HUES64 (cell line): ENCODE measurements around the gene LLPH.

ENCODE experiments used
- H3K27ac ChIP-seq: 2 replicates; pipeline ENCODE4 v1.7.0; 2013; ENCODE audit warnings: low read depth, low read length, inconsistent platforms
- H3K27me3 ChIP-seq: 2 replicates; pipeline ENCODE4 v1.6.1; 2013; ENCODE audit warnings: mild to moderate bottlenecking, low read length; ENCODE audit not compliant: insufficient read depth
- H3K36me3 ChIP-seq: 2 replicates; pipeline ENCODE4 v1.6.1; 2013; ENCODE audit warnings: mild to moderate bottlenecking, low read length; ENCODE audit not compliant: insufficient read depth
- H3K4me1 ChIP-seq: 2 replicates; pipeline ENCODE4 v1.6.1; 2013; ENCODE audit warnings: mild to moderate bottlenecking, low read length, moderate library complexity; ENCODE audit not compliant: insufficient read depth
- H3K4me3 ChIP-seq: 2 replicates; pipeline ENCODE4 v1.5.1; 2013; ENCODE audit warnings: mild to moderate bottlenecking, low read length, moderate library complexity
- H3K9ac ChIP-seq: 2 replicates; pipeline ENCODE4 v1.6.1; 2013; ENCODE audit warnings: mild to moderate bottlenecking, low read depth, low read length
- H3K9me3 ChIP-seq: 2 replicates; pipeline ENCODE4 v1.6.1; 2013; ENCODE audit warnings: low read depth, low read length; ENCODE audit not compliant: insufficient read depth
- WGBS: fragments of 150-250, 120-280 bp; methylation state at CpG from one replicate; pipeline ENCODE4 v1.1.7; 2013; ENCODE audit warnings: missing lambda C conversion rate; 5-methylcytosine and 5-hydroxymethylcytosine counted together

The LLPH gene

GRCh38 chr12:66118240-66118891 lies 12.2 kb downstream of the LLPH start:
- Histone ChIP-seq H3K4me1 (no peaks in the 10 kb centered on the region), H3K4me3 (no peak overlapping the region), H3K9ac (no peak overlapping the region), H3K27ac (no peak overlapping the region), H3K9me3 (no peaks in the 10 kb centered on the region), H3K27me3 (no peaks in the 10 kb centered on the region), H3K36me3 (peaks cover 24% of the 10 kb centered on the region)
- WGBS, result 98% methylated on average over 4 of the region's 9 CpGs

DNA sequence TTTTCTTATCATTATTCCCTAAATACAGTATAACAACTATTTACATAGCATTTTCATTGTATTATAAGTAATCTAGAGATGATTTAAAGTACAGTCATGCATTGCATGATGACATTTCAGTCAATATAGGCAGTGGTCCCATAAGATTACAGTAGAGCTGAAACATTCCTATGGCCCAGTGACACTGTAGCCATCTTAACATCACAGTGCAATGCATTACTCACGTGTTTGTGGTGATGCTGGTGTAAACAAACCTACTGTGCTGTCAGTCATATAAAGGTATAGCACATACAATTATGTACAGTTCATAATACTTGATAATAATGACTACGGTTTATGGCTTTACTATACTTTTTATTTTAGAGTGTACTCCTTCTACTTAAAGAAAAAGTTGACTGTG lies 13.3 kb downstream of the LLPH start:
- Histone ChIP-seq H3K27ac (no peak overlapping the region), H3K9me3 (no peaks in the 10 kb centered on the region), H3K9ac (no peak overlapping the region), H3K4me1 (peaks cover 4% of the 10 kb centered on the region; the same call in 1 of the 2 replicates), H3K27me3 (no peaks in the 10 kb centered on the region), H3K36me3 (peaks cover 13% of the 10 kb centered on the region), H3K4me3 (no peak overlapping the region)
- WGBS, result 100% methylated on average over 2 of the region's 2 CpGs

- Histone ChIP-seq H3K36me3 (no peaks in the 10 kb centered on the region), H3K9me3 (no peaks in the 10 kb centered on the region), H3K9ac (no peak overlapping the region), H3K4me1 (peaks cover 12% of the 10 kb centered on the region; the same call in 1 of the 2 replicates), H3K4me3 (no peak overlapping the region), H3K27ac (no peak overlapping the region), H3K27me3 (no peaks in the 10 kb centered on the region)
- WGBS, result 89% methylated on average over 4 of the region's 4 CpGs
Measured at GRCh38 chr12:66115071-66115600, 15.4 kb downstream of the LLPH start.

DNA sequence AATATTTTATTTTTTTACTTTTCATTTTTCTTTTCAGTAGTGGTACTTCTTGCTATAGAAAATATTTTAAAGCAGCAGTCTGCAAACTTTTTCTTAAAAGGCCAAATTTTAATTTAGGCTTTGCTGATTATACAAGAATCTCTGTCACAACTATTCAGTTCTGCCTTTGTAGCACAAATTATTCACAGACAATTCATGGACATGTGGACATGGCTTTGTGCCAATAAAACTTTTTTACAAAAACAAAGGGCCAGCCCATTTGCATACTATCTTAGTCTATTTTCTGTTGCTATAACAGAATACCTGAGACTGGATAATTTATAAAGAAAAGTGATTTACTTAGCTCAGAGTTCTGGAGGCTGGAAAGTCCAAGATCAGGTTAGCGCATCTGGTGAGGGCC lies 17.1 kb downstream of the LLPH start:
- no peak overlapping the region for H3K27ac ChIP-seq
- no peak overlapping the region for H3K4me3 ChIP-seq
- H3K4me1 ChIP-seq, result peaks cover 12% of the 10 kb centered on the region
- no peaks in the 10 kb centered on the region for H3K27me3 ChIP-seq
- no peaks in the 10 kb centered on the region for H3K36me3 ChIP-seq
- H3K9me3 ChIP-seq, result no peaks in the 10 kb centered on the region
- WGBS, result 98% methylated on average over 1 of the region's 1 CpG
- no peak overlapping the region for H3K9ac ChIP-seq

- peaks cover 26% of the 10 kb centered on the region for H3K4me1 ChIP-seq
- no peak overlapping the region for H3K27ac ChIP-seq
- no peaks in the 10 kb centered on the region for H3K36me3 ChIP-seq
- no peak overlapping the region for H3K9ac ChIP-seq
- H3K27me3 ChIP-seq, result no peaks in the 10 kb centered on the region
- no peaks in the 10 kb centered on the region for H3K9me3 ChIP-seq
- no peak overlapping the region for H3K4me3 ChIP-seq
Measured at GRCh38 chr12:66111605-66112004, 18.9 kb downstream of the LLPH start.

GRCh38 chr12:66109056-66109455 lies 21.5 kb downstream of the LLPH start:
- no peak overlapping the region for H3K4me3 ChIP-seq
- WGBS, result 96% methylated on average over 4 of the region's 4 CpGs

DNA sequence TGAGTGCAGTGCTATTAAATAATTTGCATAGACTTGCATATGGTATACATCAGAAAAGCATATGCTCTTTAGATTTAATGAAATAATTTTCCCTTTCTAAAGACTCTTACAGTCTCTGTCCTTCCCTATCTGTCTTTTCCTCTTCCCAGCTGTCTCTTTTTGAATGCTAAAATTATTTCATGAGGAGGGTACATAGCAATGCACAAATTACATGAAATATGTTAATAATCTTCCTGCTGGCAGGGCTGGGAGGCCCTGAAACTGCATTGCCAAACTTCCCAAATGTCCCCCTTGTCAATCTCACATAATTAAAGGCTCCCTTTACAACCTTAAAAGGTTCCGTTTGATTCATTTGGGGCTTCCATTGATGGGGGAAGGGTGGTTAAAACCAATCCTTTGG lies 22.2 kb downstream of the LLPH start:
- H3K4me1 ChIP-seq, result peaks cover 26% of the 10 kb centered on the region
- H3K27ac ChIP-seq, result no peak overlapping the region
- no peaks in the 10 kb centered on the region for H3K9me3 ChIP-seq
- no peaks in the 10 kb centered on the region for H3K36me3 ChIP-seq
- WGBS, result no CpG with 5 or more reads among the region's 1 CpG
- H3K9ac ChIP-seq, result no peak overlapping the region
- H3K27me3 ChIP-seq, result no peaks in the 10 kb centered on the region
- no peak overlapping the region for H3K4me3 ChIP-seq

More at GRCh38 chr12:66109056-66109455, 21.5 kb downstream of the LLPH start:
- Histone ChIP-seq H3K27me3 (no peaks in the 10 kb centered on the region), H3K4me1 (peaks cover 26% of the 10 kb centered on the region), H3K9ac (no peak overlapping the region), H3K36me3 (no peaks in the 10 kb centered on the region), H3K27ac (no peak overlapping the region), H3K9me3 (no peaks in the 10 kb centered on the region)

- Histone ChIP-seq H3K36me3 (no peaks in the 10 kb centered on the region), H3K4me3 (no peak overlapping the region), H3K27ac (no peak overlapping the region), H3K9me3 (no peaks in the 10 kb centered on the region; the same call in 1 of the 2 replicates), H3K27me3 (no peaks in the 10 kb centered on the region), H3K9ac (0 out of 2 replicates have a peak overlapping the region, but pooled peaks have one; percentile 29), H3K4me1 (peaks cover 25% of the 10 kb centered on the region)
- WGBS, result 50% methylated on average over 9 of the region's 9 CpGs
Measured at GRCh38 chr12:66107451-66107915, 23.1 kb downstream of the LLPH start.

DNA sequence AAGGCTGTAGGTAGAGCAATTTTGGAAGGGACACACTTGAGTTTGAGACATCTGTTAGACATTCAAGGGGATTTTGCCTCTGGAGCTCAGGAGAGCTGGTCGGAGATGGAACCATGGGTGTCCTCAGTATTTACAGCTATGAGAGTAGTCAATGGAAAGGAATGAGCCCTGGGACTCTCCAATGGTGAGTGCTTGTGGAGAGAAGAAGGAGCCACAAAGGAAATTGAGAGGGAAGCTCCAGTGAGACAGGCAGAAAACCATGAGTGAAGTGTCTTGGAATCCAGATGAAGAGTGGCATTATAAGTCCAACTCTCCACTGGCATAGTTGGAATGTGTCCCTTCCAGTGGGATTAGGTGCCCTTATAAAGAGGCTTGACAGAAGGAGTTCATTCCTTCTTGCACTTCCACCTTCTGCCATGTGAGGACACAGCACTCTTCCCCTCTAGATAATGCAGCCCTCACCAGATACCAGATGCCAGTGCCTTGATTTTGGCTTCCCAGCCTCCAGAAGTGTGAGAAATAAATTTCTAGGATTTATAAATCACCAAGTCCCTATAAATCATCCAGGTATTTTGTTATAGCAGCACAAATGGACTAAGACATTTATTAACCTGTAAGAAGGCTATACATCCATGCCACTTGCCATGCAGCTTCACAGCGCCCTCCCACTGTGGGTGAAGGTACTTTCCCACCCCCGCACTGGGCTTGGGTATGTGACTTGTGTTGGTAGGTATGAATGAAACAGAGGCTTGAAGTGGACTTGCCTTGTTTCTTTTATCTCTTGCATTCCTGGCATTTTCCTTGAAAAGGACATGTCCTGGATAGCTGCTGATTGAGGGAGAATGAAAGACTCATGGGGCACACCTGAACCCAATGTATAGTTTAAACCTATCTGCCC lies 27.3 kb downstream of the LLPH start:
- H3K4me1 ChIP-seq, result peaks cover 12% of the 10 kb centered on the region; the same call in 1 of the 2 replicates
- no peaks in the 10 kb centered on the region for H3K36me3 ChIP-seq
- 93% methylated on average over 3 of the region's 3 CpGs for WGBS
- H3K4me3 ChIP-seq, result no peak overlapping the region
- no peak overlapping the region for H3K9ac ChIP-seq
- no peaks in the 10 kb centered on the region for H3K27me3 ChIP-seq
- no peak overlapping the region for H3K27ac ChIP-seq
- peaks cover 8% of the 10 kb centered on the region for H3K9me3 ChIP-seq

- Histone ChIP-seq H3K9ac (no peak overlapping the region), H3K4me3 (no peak overlapping the region), H3K36me3 (no peaks in the 10 kb centered on the region), H3K27me3 (no peaks in the 10 kb centered on the region), H3K9me3 (no peaks in the 10 kb centered on the region), H3K27ac (no peak overlapping the region), H3K4me1 (peaks cover 5% of the 10 kb centered on the region)
- no CpG with 5 or more reads among the region's 1 CpG for WGBS
Measured at GRCh38 chr12:66092559-66093269, 37.8 kb downstream of the LLPH start.

DNA sequence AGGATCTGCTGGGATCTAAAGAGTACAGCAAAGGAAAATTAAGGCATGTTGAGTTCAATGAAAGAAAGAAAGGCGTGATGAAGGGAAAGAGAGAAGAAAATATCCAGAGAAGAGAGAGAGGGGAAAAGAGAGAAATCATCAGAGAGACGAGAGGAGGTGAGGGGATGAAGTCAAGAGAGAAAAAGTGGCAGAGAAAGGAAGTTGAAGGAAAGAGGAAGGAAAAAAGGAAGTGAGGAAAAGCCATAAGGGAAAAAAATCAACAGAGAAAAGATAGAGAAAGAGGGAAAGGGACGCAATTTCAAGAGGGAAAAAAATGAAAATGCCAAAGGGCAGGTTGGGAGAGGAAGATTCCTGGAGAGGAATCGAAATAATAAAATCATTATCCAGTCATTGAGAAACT lies 40.4 kb downstream of the LLPH start:
- H3K4me3 ChIP-seq, result no peak overlapping the region
- H3K27ac ChIP-seq, result no peak overlapping the region
- no peaks in the 10 kb centered on the region for H3K36me3 ChIP-seq
- H3K27me3 ChIP-seq, result no peaks in the 10 kb centered on the region
- H3K4me1 ChIP-seq, result peaks cover 5% of the 10 kb centered on the region
- H3K9ac ChIP-seq, result no peak overlapping the region
- 90% methylated on average over 3 of the region's 4 CpGs for WGBS
- no peaks in the 10 kb centered on the region for H3K9me3 ChIP-seq
